Activated CD4-positive, alpha-beta T cell treated with anti-CD3 and anti-CD28 coated beads for 36 hours (primary cell): ENCODE data around the gene SLF1. TPM values are rescaled to one million over a fixed set of nuclear protein-coding genes. Genes with fewer than 3 reads are reported as not detected.

Experiments used
- ATAC-seq: fragments of 200-7000 bp; cut with Tn5 transposase; one replicate; pipeline ENCODE4 v1.10.0; 2021; ENCODE audit warnings: mild to moderate bottlenecking, moderate library complexity
- CTCF ChIA-PET: fragments of 350-600 bp; sonication (Branson Sonifier 250); formaldehyde crosslinking; loops from one replicate; lab custom pipeline; 2021; ENCODE audit warnings: antibody characterized with exemption; lab: Charles Lee
- POLR2A ChIA-PET: fragments of 350-600 bp; sonication (Branson Sonifier 250); formaldehyde crosslinking; loops from one replicate; lab custom pipeline; 2021; ENCODE audit warnings: antibody characterized with exemption, inconsistent platforms; lab: Charles Lee
- DNase-seq: peaks from one replicate; pipeline ENCODE4 v3.0.0-alpha.2; 2020
- H3K27ac Mint-ChIP-seq: one replicate; pipeline ENCODE4 v1.8.0; 2021; ENCODE audit warnings: mixed read lengths
- H3K27me3 Mint-ChIP-seq: one replicate; pipeline ENCODE4 v1.8.0; 2021; ENCODE audit warnings: mixed read lengths
- H3K36me3 Mint-ChIP-seq: one replicate; pipeline ENCODE4 v1.8.0; 2021; ENCODE audit warnings: low read depth, mixed read lengths
- H3K4me1 Mint-ChIP-seq: one replicate; pipeline ENCODE4 v1.8.0; 2021; ENCODE audit warnings: mixed read lengths
- H3K4me3 Mint-ChIP-seq: one replicate; pipeline ENCODE4 v1.8.0; 2021; ENCODE audit warnings: mild to moderate bottlenecking, moderate library complexity, mixed read lengths
- H3K9me3 Mint-ChIP-seq: one replicate; pipeline ENCODE4 v1.8.0; 2021; ENCODE audit warnings: low read depth, mixed read lengths
- intact Hi-C, 2 experiments: fragments of 100-400 bp; cut with DNase I in 1 of 2; cut with micrococcal nuclease in 1 of 2; formaldehyde crosslinking; loops; one replicate each; pipeline versions ENCODE4 v1.14.2 to v1.15.1; 2022 to 2024; cut with DNase I, micrococcal nuclease
- total RNA-seq, 2 experiments: library from RNA; stranded (reverse); gene quantifications; one replicate each; pipeline ENCODE4 v1.2.3, GENCODE V29; 2021

Gene SLF1
- total RNA-seq, 2 experiments from 2014 or later, result 13.3 to 13.6 TPM

- Mint-ChIP-seq H3K27me3 (no peaks in the 10 kb centered on the region), H3K9me3 (no peaks in the 10 kb centered on the region), H3K4me1 (no peaks in the 10 kb centered on the region), H3K27ac (no peak overlapping the region), H3K4me3 (no peak overlapping the region), H3K36me3 (peaks cover 14% of the 10 kb centered on the region)
- DNase-seq (no peak), ATAC-seq (no peak)
- ChIA-PET CTCF (no interaction called here), POLR2A (no interaction called here)
- intact Hi-C loops, result no loop called here
Observed at GRCh38 chr5:94711785-94712184, 93.3 kb downstream of the SLF1 start.

- intact Hi-C loops, result no loop called here
- no peak for ATAC-seq
- H3K27ac Mint-ChIP-seq, result no peak overlapping the region
- CTCF ChIA-PET, result interaction anchor here (0.6 to 1.4 kb wide), 2 partner anchors 22 to 172 kb away, joined by 3 to 4 read pairs; no protein-coding TSS in a partner anchor
- H3K4me3 Mint-ChIP-seq, result no peak overlapping the region
- DNase-seq, result no peak
- H3K9me3 Mint-ChIP-seq, result no peaks in the 10 kb centered on the region
- POLR2A ChIA-PET, result no interaction called here
- H3K4me1 Mint-ChIP-seq, result no peaks in the 10 kb centered on the region
- no peaks in the 10 kb centered on the region for H3K27me3 Mint-ChIP-seq
- H3K36me3 Mint-ChIP-seq, result peaks cover 3% of the 10 kb centered on the region
Observed at GRCh38 chr5:94715768-94716167, 97.3 kb downstream of the SLF1 start.

- H3K27ac Mint-ChIP-seq, result no peak overlapping the region
- no peak for ATAC-seq
- H3K4me1 Mint-ChIP-seq, result no peaks in the 10 kb centered on the region
- intact Hi-C loops, result no loop called here
- CTCF ChIA-PET, result interaction anchor here (0.7 to 1.4 kb wide), 3 partner anchors 11 to 170 kb away, joined by 3 to 4 read pairs (median 3); no protein-coding TSS in a partner anchor
- POLR2A ChIA-PET, result no interaction called here
- H3K36me3 Mint-ChIP-seq, result no peaks in the 10 kb centered on the region
- H3K27me3 Mint-ChIP-seq, result no peaks in the 10 kb centered on the region
- DNase-seq, result no peak
- no peak overlapping the region for H3K4me3 Mint-ChIP-seq
- no peaks in the 10 kb centered on the region for H3K9me3 Mint-ChIP-seq
Observed at GRCh38 chr5:94725142-94725541, 106.7 kb downstream of the SLF1 start.

- ChIA-PET CTCF (interaction anchor here (0.7 kb wide), 1 partner anchor 9 kb away, joined by 3 read pairs; no protein-coding TSS in a partner anchor), POLR2A (no interaction called here)
- Mint-ChIP-seq H3K36me3 (no peaks in the 10 kb centered on the region), H3K27me3 (no peaks in the 10 kb centered on the region), H3K27ac (no peak overlapping the region), H3K9me3 (no peaks in the 10 kb centered on the region), H3K4me1 (no peaks in the 10 kb centered on the region), H3K4me3 (no peak overlapping the region)
- intact Hi-C loops, result no loop called here
- no peak for ATAC-seq
- no peak for DNase-seq
Observed at GRCh38 chr5:94731471-94731870, 113.0 kb downstream of the SLF1 start.

- Mint-ChIP-seq H3K27me3 (no peaks in the 10 kb centered on the region), H3K4me1 (no peaks in the 10 kb centered on the region), H3K4me3 (no peak overlapping the region), H3K9me3 (no peaks in the 10 kb centered on the region), H3K36me3 (no peaks in the 10 kb centered on the region), H3K27ac (no peak overlapping the region)
- DNase-seq, result no peak
- intact Hi-C loops, result loop anchor here (2.0 to 5.0 kb wide), 3 partner anchors 116 to 839 kb away; no protein-coding TSS in a partner anchor
- POLR2A ChIA-PET, result no interaction called here
- CTCF ChIA-PET, result interaction anchor here (1.6 to 2.6 kb wide), 4 partner anchors 11 to 332 kb away, joined by 4 to 18 read pairs (median 8); no protein-coding TSS in a partner anchor
- no peak for ATAC-seq
Observed at GRCh38 chr5:94736498-94736897, 118.0 kb downstream of the SLF1 start.

GRCh38 chr5:94740286-94740685 lies 121.8 kb downstream of the SLF1 start:
- Mint-ChIP-seq H3K27me3 (no peaks in the 10 kb centered on the region), H3K9me3 (no peaks in the 10 kb centered on the region), H3K36me3 (no peaks in the 10 kb centered on the region), H3K4me1 (peaks cover under 1% of the 10 kb centered on the region), H3K4me3 (no peak overlapping the region), H3K27ac (no peak overlapping the region)
- ChIA-PET POLR2A (no interaction called here), CTCF (no interaction called here)
- DNase-seq, result no peak
- intact Hi-C loops, result no loop called here
- ATAC-seq, result no peak

- Mint-ChIP-seq H3K27me3 (no peaks in the 10 kb centered on the region), H3K9me3 (no peaks in the 10 kb centered on the region), H3K27ac (no peak overlapping the region), H3K4me1 (peaks cover 10% of the 10 kb centered on the region), H3K4me3 (no peak overlapping the region), H3K36me3 (no peaks in the 10 kb centered on the region)
- CTCF ChIA-PET, result interaction anchor here (0.6 kb wide), 1 partner anchor 410 kb away, joined by 5 read pairs; no protein-coding TSS in a partner anchor
- intact Hi-C loops, result no loop called here
- DNase-seq (no peak), ATAC-seq (no peak)
- POLR2A ChIA-PET, result no interaction called here
Observed at GRCh38 chr5:94742852-94743251, 124.4 kb downstream of the SLF1 start.

- Mint-ChIP-seq H3K36me3 (no peaks in the 10 kb centered on the region), H3K4me3 (no peak overlapping the region), H3K27me3 (no peaks in the 10 kb centered on the region), H3K4me1 (peaks cover 13% of the 10 kb centered on the region), H3K9me3 (no peaks in the 10 kb centered on the region), H3K27ac (no peak overlapping the region)
- no peak for DNase-seq
- ChIA-PET CTCF (no interaction called here), POLR2A (no interaction called here)
- intact Hi-C loops, result no loop called here
- no peak for ATAC-seq
Observed at GRCh38 chr5:94744906-94745305, 126.4 kb downstream of the SLF1 start.

- H3K4me3 Mint-ChIP-seq, result no peak overlapping the region
- ChIA-PET CTCF (interaction anchor here (0.7 to 3.1 kb wide), 3 partner anchors 8 to 553 kb away, joined by 3 to 18 read pairs (median 4); no protein-coding TSS in a partner anchor), POLR2A (no interaction called here)
- ATAC-seq, result no peak
- DNase-seq, result no peak
- H3K27me3 Mint-ChIP-seq, result no peaks in the 10 kb centered on the region
- no peaks in the 10 kb centered on the region for H3K9me3 Mint-ChIP-seq
- H3K27ac Mint-ChIP-seq, result no peak overlapping the region
- no peaks in the 10 kb centered on the region for H3K36me3 Mint-ChIP-seq
- intact Hi-C loops, result no loop called here
- H3K4me1 Mint-ChIP-seq, result peaks cover 13% of the 10 kb centered on the region
Observed at GRCh38 chr5:94745786-94746730, 127.6 kb downstream of the SLF1 start.

- ChIA-PET CTCF (interaction anchor here (0.7 to 3.1 kb wide), 3 partner anchors 9 to 552 kb away, joined by 3 to 18 read pairs (median 4); no protein-coding TSS in a partner anchor), POLR2A (no interaction called here)
- H3K4me3 Mint-ChIP-seq, result no peak overlapping the region
- no peaks in the 10 kb centered on the region for H3K36me3 Mint-ChIP-seq
- intact Hi-C loops, result no loop called here
- ATAC-seq (no peak), DNase-seq (no peak)
- no peak overlapping the region for H3K27ac Mint-ChIP-seq
- H3K4me1 Mint-ChIP-seq, result peaks cover 13% of the 10 kb centered on the region
- H3K9me3 Mint-ChIP-seq, result no peaks in the 10 kb centered on the region
- H3K27me3 Mint-ChIP-seq, result no peaks in the 10 kb centered on the region
Observed at GRCh38 chr5:94746731-94747124, 128.3 kb downstream of the SLF1 start.
